Mononuclear cell (primary cell): ENCODE measurements around the gene CASP5. TPM values are rescaled to one million over a fixed set of nuclear protein-coding genes. Genes with fewer than 3 reads are reported as not detected.

Experiments used
- H3K27me3 ChIP-seq: 2 replicates; pipeline ENCODE4 v1.6.0; 2011; ENCODE audit warnings: low read length, control low read depth; ENCODE audit not compliant: insufficient read depth
- H3K4me1 ChIP-seq: 2 replicates; pipeline ENCODE4 v1.5.1; 2011; ENCODE audit warnings: mild to moderate bottlenecking, low read length, control low read depth; ENCODE audit not compliant: insufficient read depth
- H3K4me3 ChIP-seq: 2 replicates; pipeline ENCODE4 v1.5.1; 2011; ENCODE audit warnings: mild to moderate bottlenecking, low read length, moderate library complexity
- H3K9me3 ChIP-seq: 2 replicates; pipeline ENCODE4 v1.5.1; 2011; ENCODE audit warnings: low read depth, mild to moderate bottlenecking, control low read depth, low read length
- total RNA-seq: library from RNA; depleted of rRNA; stranded (reverse); fragments of >200 nt; gene quantifications from one replicate; pipeline ENCODE4 v1.2.3, GENCODE V29; 2012

The CASP5 gene
- total RNA-seq, 1 donor = 0.84 TPM

GRCh38 chr11:104965735-104966134 is 57.2 kb downstream of the CASP5 start:
- Histone ChIP-seq H3K27me3 (no peaks in the 10 kb centered on the region), H3K4me3 (no peak overlapping the region), H3K9me3 (no peaks in the 10 kb centered on the region), H3K4me1 (peaks cover 36% of the 10 kb centered on the region)

- Histone ChIP-seq H3K9me3 (no peaks in the 10 kb centered on the region), H3K4me3 (no peak overlapping the region), H3K27me3 (no peaks in the 10 kb centered on the region), H3K4me1 (peaks cover 39% of the 10 kb centered on the region)
Measured at GRCh38 chr11:104964247-104964646, 58.7 kb downstream of the CASP5 start.

- no peaks in the 10 kb centered on the region for H3K9me3 ChIP-seq
- H3K4me1 ChIP-seq = peaks cover 36% of the 10 kb centered on the region
- H3K4me3 ChIP-seq = no peak overlapping the region
- H3K27me3 ChIP-seq = no peaks in the 10 kb centered on the region
Measured at GRCh38 chr11:104962852-104963251, 60.1 kb downstream of the CASP5 start.

DNA sequence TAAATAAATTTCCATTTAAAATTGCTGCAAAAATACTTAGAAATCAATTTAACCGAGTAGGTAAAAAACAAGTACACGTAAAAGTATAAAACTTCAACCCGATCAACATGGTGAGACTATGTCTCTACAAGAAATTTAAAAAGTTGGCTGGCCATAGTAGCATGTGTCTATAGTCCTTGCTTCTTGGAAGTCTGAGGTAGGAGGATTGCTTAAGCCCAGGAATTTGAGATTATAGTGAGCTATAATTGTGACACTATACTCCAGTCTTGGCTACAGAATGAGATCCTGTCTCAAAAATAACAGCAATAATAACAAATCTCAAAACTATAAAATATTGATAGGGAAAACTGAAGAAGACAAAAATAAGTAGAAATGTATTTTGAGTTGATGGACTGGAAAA is 65.7 kb downstream of the CASP5 start:
- no peaks in the 10 kb centered on the region for H3K9me3 ChIP-seq
- H3K4me3 ChIP-seq = no peak overlapping the region
- H3K4me1 ChIP-seq = peaks cover 17% of the 10 kb centered on the region
- no peaks in the 10 kb centered on the region for H3K27me3 ChIP-seq

- no peak overlapping the region for H3K4me3 ChIP-seq
- H3K4me1 ChIP-seq = peaks cover 17% of the 10 kb centered on the region
- H3K9me3 ChIP-seq = no peaks in the 10 kb centered on the region
Measured at GRCh38 chr11:104956528-104956927, 66.4 kb downstream of the CASP5 start.

DNA sequence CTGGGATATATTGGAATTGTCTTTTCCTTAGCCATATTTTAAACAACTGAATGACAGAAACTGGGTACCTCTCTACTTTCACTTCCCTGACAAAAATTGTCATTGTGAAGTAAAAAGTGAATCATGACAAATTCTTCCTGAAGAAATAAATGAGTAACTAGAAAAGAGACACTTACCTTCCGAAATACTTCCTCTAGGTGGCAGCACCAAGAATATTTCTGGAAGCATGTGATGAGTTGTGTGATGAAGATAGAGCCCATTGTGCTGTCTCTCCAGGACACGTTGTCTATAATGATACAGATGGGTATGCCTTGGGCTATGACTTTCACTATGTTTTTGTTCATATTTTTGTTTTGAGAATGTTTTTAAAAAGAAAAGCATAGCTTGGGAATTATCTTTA is 76.1 kb downstream of the CASP5 start:
- H3K27me3 ChIP-seq = no peaks in the 10 kb centered on the region
- H3K9me3 ChIP-seq = no peaks in the 10 kb centered on the region
- H3K4me3 ChIP-seq = no peak overlapping the region
- peaks cover 7% of the 10 kb centered on the region for H3K4me1 ChIP-seq

More at GRCh38 chr11:104956528-104956927, 66.4 kb downstream of the CASP5 start:
- no peaks in the 10 kb centered on the region for H3K27me3 ChIP-seq

Other genes starting within 250 kb of the CASP5 start
- gene CASP12, start 124.7 kb downstream of the CASP5 start, total RNA-seq = not detected
- 207 TPM for gene CASP4, start 54.6 kb downstream of the CASP5 start, total RNA-seq
- 99.5 TPM for gene CASP1, start 12.0 kb upstream of the CASP5 start, total RNA-seq
- 78.7 TPM for gene CARD16, start 22.2 kb upstream of the CASP5 start, total RNA-seq
- gene CARD18, start 116.6 kb upstream of the CASP5 start, total RNA-seq = not detected